ENCODE data around the gene GBX2. TPM values are rescaled to one million over a fixed set of nuclear protein-coding genes. Genes with fewer than 3 reads are reported as not detected.

The GBX2 gene
- total RNA-seq, 1 experiment from 2014 or later = 5.9 TPM

DNA sequence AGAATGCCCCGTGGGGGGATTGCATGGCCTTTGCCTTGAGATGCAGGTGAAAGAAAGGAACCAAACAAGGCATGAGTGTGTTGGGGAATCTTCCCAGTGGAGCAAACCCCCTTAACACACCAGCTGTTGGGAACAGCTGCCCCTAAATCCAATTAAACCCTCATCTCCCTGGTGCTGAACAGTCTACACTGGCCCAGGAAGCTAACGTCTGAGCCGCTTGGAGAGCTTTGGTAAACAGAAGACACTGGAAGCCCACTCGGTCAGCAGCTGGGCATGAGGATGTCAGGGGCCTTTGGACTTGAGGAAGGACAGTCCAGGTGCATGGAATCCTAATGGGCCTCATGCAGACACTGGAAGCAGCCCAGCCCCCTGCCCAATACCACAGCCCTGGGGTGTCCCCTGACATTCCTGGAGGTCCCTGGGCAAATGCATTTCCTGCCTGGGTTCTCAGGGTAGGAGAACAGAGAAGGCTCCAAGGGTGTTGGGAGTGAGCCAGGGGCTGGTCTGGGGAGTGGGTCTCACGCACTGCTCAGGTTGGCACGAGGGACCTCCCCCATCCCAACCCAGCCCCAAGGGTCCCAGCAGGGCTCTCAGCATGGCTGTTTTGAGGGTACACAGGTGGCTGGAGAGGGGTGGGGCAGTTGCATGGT is 37.7 kb downstream of the GBX2 start:
- ChIA-PET CTCF (no interaction called here), POLR2A (no interaction called here), RAD21 (ENCODE audit: low non-redundant PET in 1 of 2, low total read pairs in 2 of 2, uncharacterized antibody in 2 of 2, unreplicated experiment in 2 of 2) (no interaction called here)
- no peaks in the 10 kb centered on the region for H4K20me1 ChIP-seq (ENCODE audit: insufficient read depth)
- BruUV-seq (replicated peaks) = no TSS peak
- no peaks in the 10 kb centered on the region for H3K79me2 ChIP-seq (ENCODE audit: insufficient read depth, low read length)
- intact Hi-C loops (cut with micrococcal nuclease) = no loop called here
- H3K9me3 ChIP-seq (ENCODE audit: control insufficient read depth in 1 of 2, insufficient read depth in 1 of 2, low read depth in 1 of 2, low read length in 2 of 2) = no peaks in the 10 kb centered on the region
- H3K4me3 ChIP-seq (replicated peaks in 1 of 2; ENCODE audit: low read depth in 1 of 2, low read length in 2 of 2) = no peak overlapping the region
- no peak overlapping the region for H3K27ac ChIP-seq (ENCODE audit: low read depth, low read length)
- no peak for ATAC-seq
- no peak overlapping the region for H3K9ac ChIP-seq (ENCODE audit: low read length)
- no peak overlapping the region for H2AFZ ChIP-seq (ENCODE audit: low read depth, low read length, poor library complexity, severe bottlenecking)
- no peak for DNase-seq (ENCODE audit: low read depth, low spot score)
- H3K4me2 ChIP-seq (ENCODE audit: low read length) = no peak overlapping the region
- H3K27me3 ChIP-seq (ENCODE audit: insufficient read depth, low read length) = no peaks in the 10 kb centered on the region
- TF ChIP-seq EGR1 (IDR thresholded peaks at IDR 0.05; ENCODE audit: low read depth) (no peak), SIN3A (IDR thresholded peaks at IDR 0.05; ENCODE audit: low read depth) (no peak), YY1 (IDR thresholded peaks at IDR 0.05; ENCODE audit: extremely low read depth, insufficient replicate concordance, low read depth, low read length) (no peak), TCF7L2 (IDR thresholded peaks at IDR 0.05; ENCODE audit: borderline replicate concordance, extremely low read depth, insufficient read depth, insufficient read length) (no peak), SP1 (IDR thresholded peaks at IDR 0.05; ENCODE audit: low read depth) (no peak), ELF1 (IDR thresholded peaks at IDR 0.05; ENCODE audit: borderline replicate concordance, low read depth) (no peak), ZFX (IDR thresholded peaks at IDR 0.05) (no peak), JUND (IDR thresholded peaks at IDR 0.05) (no peak), FOSL1 (IDR thresholded peaks at IDR 0.05; ENCODE audit: low read depth) (no peak), CBX3 (IDR thresholded peaks at IDR 0.05; ENCODE audit: low read depth) (no peak), EZH2 (IDR thresholded peaks at IDR 0.05) (no peak), EZH2phosphoT487 (IDR thresholded peaks at IDR 0.05; ENCODE audit: borderline replicate concordance) (no peak), ZNF274 (IDR thresholded peaks at IDR 0.05; ENCODE audit: low read depth, low read length) (no peak), SRF (IDR thresholded peaks at IDR 0.05; ENCODE audit: low read depth) (no peak), POLR2A (IDR thresholded peaks at IDR 0.05; ENCODE audit: borderline replicate concordance, extremely low read depth, insufficient read depth, insufficient read length) (no peak)
- TF ChIP-seq, protein P1, sequence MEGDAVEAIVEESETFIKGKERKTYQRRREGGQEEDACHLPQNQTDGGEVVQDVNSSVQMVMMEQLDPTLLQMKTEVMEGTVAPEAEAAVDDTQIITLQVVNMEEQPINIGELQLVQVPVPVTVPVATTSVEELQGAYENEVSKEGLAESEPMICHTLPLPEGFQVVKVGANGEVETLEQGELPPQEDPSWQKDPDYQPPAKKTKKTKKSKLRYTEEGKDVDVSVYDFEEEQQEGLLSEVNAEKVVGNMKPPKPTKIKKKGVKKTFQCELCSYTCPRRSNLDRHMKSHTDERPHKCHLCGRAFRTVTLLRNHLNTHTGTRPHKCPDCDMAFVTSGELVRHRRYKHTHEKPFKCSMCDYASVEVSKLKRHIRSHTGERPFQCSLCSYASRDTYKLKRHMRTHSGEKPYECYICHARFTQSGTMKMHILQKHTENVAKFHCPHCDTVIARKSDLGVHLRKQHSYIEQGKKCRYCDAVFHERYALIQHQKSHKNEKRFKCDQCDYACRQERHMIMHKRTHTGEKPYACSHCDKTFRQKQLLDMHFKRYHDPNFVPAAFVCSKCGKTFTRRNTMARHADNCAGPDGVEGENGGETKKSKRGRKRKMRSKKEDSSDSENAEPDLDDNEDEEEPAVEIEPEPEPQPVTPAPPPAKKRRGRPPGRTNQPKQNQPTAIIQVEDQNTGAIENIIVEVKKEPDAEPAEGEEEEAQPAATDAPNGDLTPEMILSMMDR (IDR thresholded peaks at IDR 0.05 in 2 of 3, conservative IDR thresholded peaks at IDR 0.05 in 1 of 3; ENCODE audit: borderline replicate concordance in 1 of 3, insufficient read depth in 1 of 3, low read depth in 2 of 3, low read length in 2 of 3) = no peak
- TF ChIP-seq, protein P2, sequence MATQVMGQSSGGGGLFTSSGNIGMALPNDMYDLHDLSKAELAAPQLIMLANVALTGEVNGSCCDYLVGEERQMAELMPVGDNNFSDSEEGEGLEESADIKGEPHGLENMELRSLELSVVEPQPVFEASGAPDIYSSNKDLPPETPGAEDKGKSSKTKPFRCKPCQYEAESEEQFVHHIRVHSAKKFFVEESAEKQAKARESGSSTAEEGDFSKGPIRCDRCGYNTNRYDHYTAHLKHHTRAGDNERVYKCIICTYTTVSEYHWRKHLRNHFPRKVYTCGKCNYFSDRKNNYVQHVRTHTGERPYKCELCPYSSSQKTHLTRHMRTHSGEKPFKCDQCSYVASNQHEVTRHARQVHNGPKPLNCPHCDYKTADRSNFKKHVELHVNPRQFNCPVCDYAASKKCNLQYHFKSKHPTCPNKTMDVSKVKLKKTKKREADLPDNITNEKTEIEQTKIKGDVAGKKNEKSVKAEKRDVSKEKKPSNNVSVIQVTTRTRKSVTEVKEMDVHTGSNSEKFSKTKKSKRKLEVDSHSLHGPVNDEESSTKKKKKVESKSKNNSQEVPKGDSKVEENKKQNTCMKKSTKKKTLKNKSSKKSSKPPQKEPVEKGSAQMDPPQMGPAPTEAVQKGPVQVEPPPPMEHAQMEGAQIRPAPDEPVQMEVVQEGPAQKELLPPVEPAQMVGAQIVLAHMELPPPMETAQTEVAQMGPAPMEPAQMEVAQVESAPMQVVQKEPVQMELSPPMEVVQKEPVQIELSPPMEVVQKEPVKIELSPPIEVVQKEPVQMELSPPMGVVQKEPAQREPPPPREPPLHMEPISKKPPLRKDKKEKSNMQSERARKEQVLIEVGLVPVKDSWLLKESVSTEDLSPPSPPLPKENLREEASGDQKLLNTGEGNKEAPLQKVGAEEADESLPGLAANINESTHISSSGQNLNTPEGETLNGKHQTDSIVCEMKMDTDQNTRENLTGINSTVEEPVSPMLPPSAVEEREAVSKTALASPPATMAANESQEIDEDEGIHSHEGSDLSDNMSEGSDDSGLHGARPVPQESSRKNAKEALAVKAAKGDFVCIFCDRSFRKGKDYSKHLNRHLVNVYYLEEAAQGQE (IDR thresholded peaks at IDR 0.05; ENCODE audit: low read depth) = no peak
- H3K9me2 ChIP-seq (ENCODE audit: insufficient read depth) = no peaks in the 10 kb centered on the region
- no peaks in the 10 kb centered on the region for H3K4me1 ChIP-seq (ENCODE audit: control insufficient read depth in 1 of 2, insufficient read depth in 2 of 2, low read length in 2 of 2)
- H3K36me3 ChIP-seq (ENCODE audit: control insufficient read depth in 1 of 2, insufficient read depth in 2 of 2, low read length in 2 of 2) = 0 out of 4 replicates have a peak, but pooled peaks cover 0 to 2% of the 10 kb centered on the region in 2 experiments
